GM12864 (cell line): Measurements from ENCODE around the gene RPS19.

ENCODE experiments used
- DNase-seq: peaks from one replicate; pipeline ENCODE4 v3.0.0-alpha.2; 2011; ENCODE audit warnings: low read depth
- H3K4me3 ChIP-seq: 2 replicates; pipeline ENCODE4 v1.5.1; 2011; ENCODE audit warnings: mild to moderate bottlenecking, low read depth, low read length, control low read depth
- TF ChIP-seq, protein P1 (sequence below): IDR thresholded peaks from 2 replicates; pipeline ENCODE4 v1.5.1; 2011; ENCODE audit warnings: low read depth, mild to moderate bottlenecking, moderate library complexity, low read length, control low read depth, inconsistent platforms; ENCODE audit errors: missing control alignments

Gene RPS19

DNA sequence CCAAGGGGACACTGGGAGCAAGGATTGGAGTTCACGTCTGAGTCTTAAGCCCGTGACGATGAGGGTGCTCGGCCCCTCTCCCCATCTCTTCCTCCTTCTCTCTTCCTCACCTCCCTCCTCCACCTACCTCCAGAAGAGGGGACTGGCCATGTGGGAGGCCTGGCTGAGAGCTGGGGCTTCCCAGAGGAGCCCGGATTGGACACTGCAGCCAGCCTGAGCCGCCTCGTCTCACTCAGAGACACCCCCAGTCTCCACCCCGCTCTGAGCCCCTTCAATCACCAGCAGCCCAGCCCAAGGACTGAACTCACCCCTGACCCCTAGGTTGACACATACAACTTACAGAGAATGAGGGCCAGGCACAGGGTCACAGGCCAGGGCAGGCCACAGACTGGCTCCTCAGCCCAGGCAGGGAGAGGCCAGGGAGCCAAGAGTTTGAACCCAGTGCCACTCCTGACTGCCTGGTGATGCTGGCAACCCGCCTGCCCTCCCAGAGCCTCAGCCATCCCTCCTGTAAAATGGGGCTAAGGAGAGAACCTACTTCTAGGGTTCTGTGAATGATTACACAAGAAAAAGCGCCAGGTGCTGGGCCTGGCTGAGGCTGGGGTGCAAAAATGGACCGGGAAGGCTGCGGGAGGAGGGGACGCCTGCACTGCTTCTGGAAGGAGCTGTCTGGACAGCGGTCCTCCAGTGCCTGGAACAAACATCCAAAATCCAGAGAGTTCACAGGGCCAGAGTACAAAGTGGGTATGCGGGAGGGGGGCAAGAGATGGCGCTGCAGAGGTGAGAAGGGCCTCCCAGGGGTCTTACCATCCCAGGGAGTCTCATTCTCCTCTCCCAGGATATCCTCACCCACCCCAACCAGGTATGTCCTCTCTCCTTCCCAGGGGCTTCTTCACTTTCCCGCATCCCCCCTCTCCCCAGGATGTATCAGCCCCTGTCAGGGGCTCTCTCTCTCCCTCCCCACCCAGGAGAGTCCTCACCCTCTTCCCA is 18.2 kb downstream of the RPS19 start:
- H3K4me3 ChIP-seq, result peak overlapping the region; percentile 84
- TF ChIP-seq, protein P1, sequence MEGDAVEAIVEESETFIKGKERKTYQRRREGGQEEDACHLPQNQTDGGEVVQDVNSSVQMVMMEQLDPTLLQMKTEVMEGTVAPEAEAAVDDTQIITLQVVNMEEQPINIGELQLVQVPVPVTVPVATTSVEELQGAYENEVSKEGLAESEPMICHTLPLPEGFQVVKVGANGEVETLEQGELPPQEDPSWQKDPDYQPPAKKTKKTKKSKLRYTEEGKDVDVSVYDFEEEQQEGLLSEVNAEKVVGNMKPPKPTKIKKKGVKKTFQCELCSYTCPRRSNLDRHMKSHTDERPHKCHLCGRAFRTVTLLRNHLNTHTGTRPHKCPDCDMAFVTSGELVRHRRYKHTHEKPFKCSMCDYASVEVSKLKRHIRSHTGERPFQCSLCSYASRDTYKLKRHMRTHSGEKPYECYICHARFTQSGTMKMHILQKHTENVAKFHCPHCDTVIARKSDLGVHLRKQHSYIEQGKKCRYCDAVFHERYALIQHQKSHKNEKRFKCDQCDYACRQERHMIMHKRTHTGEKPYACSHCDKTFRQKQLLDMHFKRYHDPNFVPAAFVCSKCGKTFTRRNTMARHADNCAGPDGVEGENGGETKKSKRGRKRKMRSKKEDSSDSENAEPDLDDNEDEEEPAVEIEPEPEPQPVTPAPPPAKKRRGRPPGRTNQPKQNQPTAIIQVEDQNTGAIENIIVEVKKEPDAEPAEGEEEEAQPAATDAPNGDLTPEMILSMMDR, result peak; percentile 27

DNA sequence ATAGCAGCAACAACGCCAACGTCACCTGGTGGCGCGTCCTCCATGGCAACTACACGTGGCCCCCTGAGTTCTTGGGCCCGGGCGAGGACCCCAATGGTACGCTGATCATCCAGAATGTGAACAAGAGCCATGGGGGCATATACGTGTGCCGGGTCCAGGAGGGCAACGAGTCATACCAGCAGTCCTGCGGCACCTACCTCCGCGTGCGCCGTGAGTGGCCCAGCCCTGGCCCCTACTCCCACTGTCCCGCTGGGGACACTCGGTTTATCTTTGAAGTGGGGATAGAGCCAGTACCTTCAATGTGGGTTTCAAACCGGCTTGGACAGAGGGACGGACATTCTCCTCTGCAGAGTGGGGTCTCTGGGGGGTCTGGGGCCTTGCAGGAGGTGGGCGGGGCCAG is 19.0 kb downstream of the RPS19 start:
- DNase-seq, result no peak
- TF ChIP-seq, protein P1, result no peak
- peak overlapping the region; percentile 84 for H3K4me3 ChIP-seq

More for the DNA sequence above, 18.2 kb downstream of the RPS19 start:
- DNase-seq, result no peak

DNA sequence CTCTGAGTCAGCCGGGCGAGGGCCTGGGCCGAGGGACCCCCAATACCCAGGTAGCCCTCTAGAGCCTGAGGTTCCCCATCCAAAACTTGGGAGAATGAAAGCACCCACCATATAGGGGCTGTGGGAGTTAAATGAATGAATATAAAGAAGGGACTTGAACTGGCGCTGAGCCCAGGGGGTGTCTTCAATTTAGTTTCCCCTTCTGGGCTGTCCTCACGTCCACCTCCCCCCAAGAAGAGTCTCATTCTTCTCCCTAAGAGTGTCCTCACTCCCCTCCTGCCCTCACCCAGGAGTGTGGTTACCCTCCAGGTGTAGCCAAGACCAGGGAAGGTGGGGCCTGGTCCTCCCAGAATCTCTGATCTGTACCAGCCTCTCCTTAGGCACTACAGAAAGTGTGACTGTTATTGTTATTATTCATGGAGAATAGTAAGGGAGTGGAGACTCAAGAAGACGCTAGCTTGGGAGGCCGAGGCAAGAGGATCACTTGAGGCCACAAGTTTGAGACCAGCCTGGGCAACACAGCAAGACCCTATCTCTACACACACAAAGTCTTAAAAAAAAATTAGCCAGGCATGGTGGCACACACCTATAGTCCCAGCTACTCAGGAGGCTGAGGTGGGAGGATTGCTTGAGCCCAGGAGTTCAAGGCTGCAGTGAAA is 19.7 kb downstream of the RPS19 start:
- TF ChIP-seq, protein P1, result no peak
- H3K4me3 ChIP-seq, result peak overlapping the region; percentile 84; the same call in 1 of the 2 replicates
- no peak for DNase-seq

DNA sequence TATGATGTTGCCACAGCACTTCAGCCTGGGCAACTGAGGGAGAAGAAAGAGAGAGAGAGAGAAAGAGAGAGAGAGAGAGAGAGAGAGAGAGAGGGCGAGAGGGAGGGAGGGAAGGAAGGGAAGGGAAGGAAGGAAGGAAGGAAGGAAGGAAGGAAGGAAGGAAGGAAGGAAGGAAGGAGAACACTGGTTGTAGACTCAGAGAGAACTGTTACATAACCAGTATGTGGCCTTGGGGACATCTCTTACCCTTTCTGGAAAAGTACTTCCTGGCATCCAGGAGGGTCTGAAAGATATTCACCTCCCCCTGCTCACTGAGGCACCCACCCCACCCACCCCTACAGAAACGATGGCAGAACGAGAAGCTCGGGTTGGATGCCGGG is 20.3 kb downstream of the RPS19 start:
- no peak overlapping the region for H3K4me3 ChIP-seq
- DNase-seq, result no peak
- TF ChIP-seq, protein P1, result no peak

DNA sequence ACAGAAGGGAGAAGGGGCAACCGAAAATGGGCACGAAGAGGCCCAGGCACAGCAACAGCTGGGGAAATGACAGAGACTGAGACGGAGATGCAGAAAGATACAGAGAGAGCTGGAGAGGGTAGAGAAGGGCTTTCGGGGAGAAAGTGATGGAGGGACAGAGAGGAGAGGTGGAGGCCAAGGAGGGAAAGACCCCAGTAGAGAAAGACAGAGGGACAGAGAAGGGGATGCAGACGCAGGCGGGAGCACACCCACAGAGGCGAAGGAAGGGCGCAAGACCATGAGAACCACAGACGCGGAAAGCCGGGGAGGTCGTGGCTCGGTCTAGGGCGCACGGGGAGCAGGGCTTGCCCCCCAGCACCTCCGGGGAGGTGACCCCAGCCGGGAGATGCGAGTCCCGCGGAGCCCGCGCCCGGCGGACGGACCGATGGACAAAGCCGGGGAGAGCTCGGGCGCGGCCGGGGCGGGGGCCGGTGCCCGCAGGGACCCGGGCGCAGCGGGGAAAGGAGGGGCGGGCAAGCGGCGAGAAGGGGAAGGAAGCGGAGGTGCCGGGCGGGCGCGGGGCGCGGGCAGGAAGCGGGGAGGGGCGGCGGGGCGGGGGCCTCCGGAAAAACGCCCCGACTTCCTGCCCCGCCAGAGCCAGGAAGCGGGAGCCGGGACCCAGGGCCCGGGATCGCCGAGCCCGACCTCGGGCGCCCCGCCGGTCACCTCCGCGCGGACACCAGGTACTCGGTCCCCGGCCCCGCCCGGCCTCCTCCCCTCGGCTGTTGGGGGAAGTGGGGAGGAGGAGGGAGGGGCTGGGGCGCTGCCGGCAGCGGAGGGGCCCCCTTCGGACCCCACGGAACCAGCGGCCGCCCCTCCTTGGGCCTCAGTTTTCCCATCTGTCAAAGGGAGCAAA is 22.8 kb downstream of the RPS19 start, which contains the start of gene ARHGEF1:
ARHGEF1 (plus strand) TSS at position 617 of the 895 bp plus-strand sequence. CDS start 4,899 bp downstream, outside the sequence.
- TF ChIP-seq, protein P1, result no peak
- DNase-seq, result no peak
- H3K4me3 ChIP-seq, result peak within 1 kb of the TSS; percentile 67

DNA sequence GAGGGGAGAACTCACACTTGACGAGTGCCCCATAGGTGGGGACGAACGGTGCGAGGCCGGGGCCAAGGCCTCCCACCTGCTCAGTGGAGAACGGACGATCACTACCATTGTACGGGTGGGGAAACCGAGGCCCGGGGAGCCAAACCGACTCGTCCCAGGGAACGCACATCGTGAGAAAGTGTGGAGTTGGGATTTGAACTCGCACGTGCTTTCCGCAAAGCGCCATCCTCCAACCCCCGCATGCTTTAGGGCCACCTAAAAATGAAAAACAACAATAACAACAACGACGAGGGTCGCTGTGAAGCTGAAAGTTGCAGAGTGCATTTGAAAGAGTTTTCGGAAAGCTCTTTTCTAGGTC is 23.4 kb downstream of the RPS19 start:
- peak overlapping the region; percentile 67 for H3K4me3 ChIP-seq
- DNase-seq, result no peak
- TF ChIP-seq, protein P1, result no peak
